Spleen (tissue), 13 donors: ENCODE results near the gene NUP37. TPM values are rescaled to one million over a fixed set of nuclear protein-coding genes. Genes with fewer than 3 reads are reported as not detected.
A peak's percentile ranks its signal among the peaks of the same experiment; 100 is the strongest.
"Not testable (repeated sequence)": the region's sequence is repeated elsewhere in the genome, so short reads cannot be mapped to it uniquely, and the experiment has no call there.

Experiments used
- DNase-seq: peaks from one replicate; pipeline ENCODE4 v3.0.0-alpha.2; 2020
- H3K27ac ChIP-seq, 8 donors: fragments of 200-600 bp; sonication (generic) in 7 of 8; 1 replicate in 4 of 8; 2 replicates in 4 of 8; pipeline versions ENCODE4 v1.5.0 to v1.8.0; 2016 to 2021; ENCODE audit warnings: inconsistent platforms in 4 of 8, mild to moderate bottlenecking in 4 of 8, moderate library complexity in 1 of 8
- H3K27me3 ChIP-seq, 7 donors: fragments of 200-600 bp; sonication (generic) in 6 of 7; replicated peaks in 1 of 7; 1 replicate in 4 of 7; 2 replicates in 3 of 7; pipeline versions ENCODE4 v1.5.0 to v1.8.0; 2016 to 2021; ENCODE audit warnings: inconsistent platforms in 3 of 7, mild to moderate bottlenecking in 1 of 7
- H3K36me3 ChIP-seq, 6 donors: fragments of 200-600 bp; sonication (generic) in 5 of 6; 1 replicate in 4 of 6; 2 replicates in 2 of 6; pipeline versions ENCODE4 v1.5.0 to v1.8.0; 2016 to 2021; ENCODE audit warnings: inconsistent platforms in 2 of 6
- H3K4me1 ChIP-seq, 6 donors: fragments of 200-600 bp; sonication (generic) in 5 of 6; 1 replicate in 3 of 6; 2 replicates in 3 of 6; pipeline versions ENCODE4 v1.5.0 to v1.8.0; 2016 to 2021; ENCODE audit warnings: inconsistent platforms in 3 of 6
- H3K4me3 ChIP-seq, 8 donors: fragments of 200-600 bp; sonication (generic) in 7 of 8; 1 replicate in 4 of 8; 2 replicates in 4 of 8; pipeline versions ENCODE4 v1.5.0 to v1.8.0; 2016 to 2021; ENCODE audit warnings: inconsistent platforms in 4 of 8, mild to moderate bottlenecking in 4 of 8, moderate library complexity in 2 of 8
- H3K9me3 ChIP-seq, 8 donors: fragments of 200-600 bp; sonication (generic) in 7 of 8; 1 replicate in 4 of 8; 2 replicates in 4 of 8; pipeline versions ENCODE4 v1.5.0 to v1.8.0; 2016 to 2021; ENCODE audit warnings: inconsistent platforms in 4 of 8
- POLR2A ChIP-seq, 3 donors: fragments of 450-650 bp; IDR thresholded peaks; one replicate each; pipeline ENCODE4 v1.5.1; 2017; ENCODE audit warnings: antibody characterized with exemption in 3 of 3, mild to moderate bottlenecking in 1 of 3
- POLR2AphosphoS5 ChIP-seq, 3 donors: sonication (generic); formaldehyde crosslinking; IDR thresholded peaks; one replicate each; pipeline ENCODE4 v1.5.1; 2017; ENCODE audit warnings: antibody characterized with exemption in 3 of 3
- WGBS, 5 donors: extraction: QIAGEN DNeasy Blood & Tissue Kit in 3 of 5; methylation state at CpG; one replicate each; pipeline versions ENCODE4 v1.1.5 to v1.1.7; 2013 to 2018; 5-methylcytosine and 5-hydroxymethylcytosine counted together
- intact Hi-C: fragments of 100-400 bp; cut with DNase I; formaldehyde crosslinking; loops from one replicate; pipeline ENCODE4 v1.15.0; 2023; ENCODE audit warnings: low total_unique reads
- long read RNA-seq, 2 donors: transcript quantifications; one replicate each; lab custom pipeline, GENCODE V29; 2026
- polyA plus RNA-seq, 3 donors: library from polyadenylated mRNA; stranded (reverse); fragments of 200-250 nt; gene quantifications; one replicate each; pipeline ENCODE4 v1.2.1, GENCODE V29; 2013
- total RNA-seq, 7 donors: library from RNA; depleted of rRNA in 3 of 7; stranded (reverse); fragments of >200 nt in 3 of 7; fragmentation: NEBNext Ultra II Directional in 4 of 7; extraction: Animal tissue kit (Norgen Biotek cat#: 25700) in 4 of 7; gene quantifications; one replicate each; pipeline versions ENCODE4 v1.1.0 to v1.2.1, GENCODE V29; 2016 to 2021
- TF ChIP-seq, protein P1 (sequence below), 11 experiments: fragments of 200-600 bp in 7 of 11; fragments of 450-650 bp in 4 of 11; sonication (generic) in 4 of 11; IDR thresholded peaks in 8 of 11; conservative IDR thresholded peaks in 3 of 11; 1 replicate in 7 of 11; 2 replicates in 4 of 11; pipeline versions ENCODE4 v1.4.0 to v1.8.0; 2016 to 2021; ENCODE audit warnings: antibody characterized with exemption in 11 of 11, inconsistent platforms in 4 of 11, mild to moderate bottlenecking in 1 of 11
- donor health status: healthy with polysubstance abuse.
- donor health status: DM: no; HTN: no; CAD: no; lungs with moderate emphysema.
- donor health status: DM: no; HTN: no; CAD: no.
- donor health status: Bipolar disorder and iron deficiency.
- donor health status: healthy.
- donor health status: DM: no; HTN: no; CAD: no.
- donor health status: DM: yes; HTN: yes; CAD: no.

NUP37 gene, protein sequence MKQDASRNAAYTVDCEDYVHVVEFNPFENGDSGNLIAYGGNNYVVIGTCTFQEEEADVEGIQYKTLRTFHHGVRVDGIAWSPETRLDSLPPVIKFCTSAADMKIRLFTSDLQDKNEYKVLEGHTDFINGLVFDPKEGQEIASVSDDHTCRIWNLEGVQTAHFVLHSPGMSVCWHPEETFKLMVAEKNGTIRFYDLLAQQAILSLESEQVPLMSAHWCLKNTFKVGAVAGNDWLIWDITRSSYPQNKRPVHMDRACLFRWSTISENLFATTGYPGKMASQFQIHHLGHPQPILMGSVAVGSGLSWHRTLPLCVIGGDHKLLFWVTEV
- total RNA-seq, result 10 to 100 TPM; 14.8 to 26.5 (median 19.2) TPM
- 10 to 100 TPM; 11.2 to 23.0 (median 18.1) TPM for polyA plus RNA-seq
- long read RNA-seq, donor 1, transcript NUP37-209 (10 exons, 2,372 nt), result major isoform, 7 of 21 reads
- long read RNA-seq, donor 1, partial matches to known transcripts, result 9 of 21 reads
- long read RNA-seq, donor 1, other reads (novel, unspliced or antisense), result 0 of 21 reads
- long read RNA-seq, donor 2, transcript NUP37-209 (10 exons, 2,372 nt), result major isoform, 10 of 10 reads
- long read RNA-seq, donor 2, partial matches to known transcripts, result 0 of 10 reads
- long read RNA-seq, donor 2, other reads (novel, unspliced or antisense), result 0 of 10 reads

DNA sequence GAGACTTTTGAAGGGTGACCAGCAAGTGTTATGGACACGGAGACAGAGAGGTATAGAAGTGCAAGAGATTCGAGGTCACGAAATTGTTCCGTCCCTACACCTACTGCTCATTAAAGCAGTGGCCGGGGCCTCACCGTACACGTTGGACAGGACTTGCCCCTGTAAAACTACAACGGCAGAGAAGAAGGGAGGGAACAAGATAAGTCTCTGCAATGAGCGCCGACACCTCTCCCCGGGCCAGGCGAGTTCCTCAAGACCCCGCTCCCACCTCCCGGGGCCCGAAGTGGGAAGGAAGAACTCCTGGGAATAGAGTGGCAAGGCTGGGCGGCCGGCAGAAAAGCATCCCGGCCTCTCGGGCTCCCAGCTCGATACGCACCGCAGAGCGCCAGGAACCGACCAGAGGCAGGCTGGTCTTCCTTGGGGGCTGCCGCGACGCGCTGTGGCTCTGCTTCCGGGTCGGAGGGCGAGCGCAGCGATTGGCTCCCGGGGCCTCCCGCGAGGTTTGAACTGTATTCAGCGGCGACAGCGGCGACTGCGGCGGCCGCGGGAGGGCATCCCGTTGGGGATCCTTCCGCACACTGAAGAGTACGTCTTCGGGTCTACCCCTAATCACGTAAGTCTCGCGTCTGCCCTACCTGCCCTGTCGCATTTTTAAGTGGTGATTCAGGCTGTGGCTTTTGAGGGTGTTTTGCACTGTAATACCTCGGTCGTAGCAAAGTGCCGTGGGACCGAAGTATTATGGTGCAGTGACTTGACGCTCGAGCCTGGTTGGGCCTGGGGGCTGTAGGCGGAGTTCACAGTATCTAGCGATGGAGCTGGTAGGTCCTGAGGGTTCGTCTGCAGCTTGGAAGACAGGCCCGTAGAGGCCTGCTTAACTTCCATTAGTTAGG, at the start of gene NUP37, which contains the start of gene PARPBP:
NUP37 (minus strand) TSS at position 441 of the 890 bp plus-strand sequence. CDS start 1,596 bp downstream, outside the sequence.
PARPBP (plus strand) TSS at position 510 of the 890 bp plus-strand sequence. CDS start 3,706 bp downstream, outside the sequence.
- Histone ChIP-seq H3K27me3 (no peaks in the 10 kb centered on the region), H3K36me3 (peaks cover 0 to 39% (median 20%) of the 10 kb centered on the region in 6 donors), H3K9me3 (no peaks in the 10 kb centered on the region), H3K4me1 (peaks cover 10 to 41% (median 23%) of the 10 kb centered on the region in 6 donors), H3K27ac (peak within 1 kb of the TSS; percentile 78 to 91 (median 86)), H3K4me3 (peak within 1 kb of the TSS; percentile 56 to 82 (median 70))
- intact Hi-C loops, result loop anchor here (10.0 kb wide), 1 partner anchor 55 kb away; the partner anchor contains the start of gene WASHC3
- whole genome bisulfite sequencing, 5 donors, result 0 to 1% (median 0%) methylated on average over 56 to 62 of the region's 62 CpGs
- peak; percentile 97 for DNase-seq
- TF ChIP-seq POLR2AphosphoS5 (IDR thresholded peaks at IDR 0.05) (peak; percentile 94 to 98 (median 95)), POLR2A (IDR thresholded peaks at IDR 0.05) (peak in 2 of 3 donors; percentile 41 to 72)
- TF ChIP-seq, protein P1, sequence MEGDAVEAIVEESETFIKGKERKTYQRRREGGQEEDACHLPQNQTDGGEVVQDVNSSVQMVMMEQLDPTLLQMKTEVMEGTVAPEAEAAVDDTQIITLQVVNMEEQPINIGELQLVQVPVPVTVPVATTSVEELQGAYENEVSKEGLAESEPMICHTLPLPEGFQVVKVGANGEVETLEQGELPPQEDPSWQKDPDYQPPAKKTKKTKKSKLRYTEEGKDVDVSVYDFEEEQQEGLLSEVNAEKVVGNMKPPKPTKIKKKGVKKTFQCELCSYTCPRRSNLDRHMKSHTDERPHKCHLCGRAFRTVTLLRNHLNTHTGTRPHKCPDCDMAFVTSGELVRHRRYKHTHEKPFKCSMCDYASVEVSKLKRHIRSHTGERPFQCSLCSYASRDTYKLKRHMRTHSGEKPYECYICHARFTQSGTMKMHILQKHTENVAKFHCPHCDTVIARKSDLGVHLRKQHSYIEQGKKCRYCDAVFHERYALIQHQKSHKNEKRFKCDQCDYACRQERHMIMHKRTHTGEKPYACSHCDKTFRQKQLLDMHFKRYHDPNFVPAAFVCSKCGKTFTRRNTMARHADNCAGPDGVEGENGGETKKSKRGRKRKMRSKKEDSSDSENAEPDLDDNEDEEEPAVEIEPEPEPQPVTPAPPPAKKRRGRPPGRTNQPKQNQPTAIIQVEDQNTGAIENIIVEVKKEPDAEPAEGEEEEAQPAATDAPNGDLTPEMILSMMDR (IDR thresholded peaks at IDR 0.05 in 8 of 11, conservative IDR thresholded peaks at IDR 0.05 in 3 of 11), result peak in 5 of 11 experiments; percentile 10 to 43 (median 37)

DNA sequence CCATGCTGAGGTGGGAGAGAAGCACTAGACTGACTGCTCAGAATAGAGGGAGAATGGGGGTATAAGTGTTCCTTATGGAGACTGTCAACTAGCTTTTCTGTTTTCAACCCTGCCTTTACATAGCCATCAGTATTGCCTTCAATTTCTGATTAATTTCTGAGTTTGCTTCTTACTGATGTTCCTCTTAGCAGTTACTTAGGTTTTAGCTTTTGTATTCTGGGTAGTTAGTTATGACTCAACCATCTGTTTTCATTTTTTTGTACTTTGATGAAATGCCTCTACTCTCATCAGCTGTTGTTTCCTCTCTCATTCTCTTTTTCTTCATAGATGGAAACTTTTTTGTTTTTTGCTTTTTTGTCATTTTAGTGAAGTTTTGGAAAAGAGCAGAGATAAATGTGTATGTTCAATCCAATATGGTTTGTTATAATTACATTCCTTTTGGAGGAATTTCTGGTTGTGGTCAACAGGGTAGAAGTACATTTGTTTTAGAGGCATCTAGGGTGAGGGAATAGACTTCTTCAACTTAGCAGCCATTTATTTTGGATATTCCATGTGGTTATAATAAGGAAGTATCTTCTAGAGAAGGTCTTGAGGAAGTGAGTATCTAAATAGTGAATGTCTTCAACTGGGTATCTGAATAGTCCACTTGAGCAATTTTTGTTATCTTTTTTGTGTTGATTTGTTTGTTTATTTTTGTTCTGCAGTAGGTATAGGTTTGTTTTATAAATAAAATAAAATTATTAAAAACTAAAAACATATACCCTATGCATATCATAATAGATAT, 48.1 kb upstream of the NUP37 start:
- Histone ChIP-seq H3K36me3 (no peaks in the 10 kb centered on the region), H3K27me3 (no peaks in the 10 kb centered on the region), H3K9me3 (no peaks in the 10 kb centered on the region), H3K4me3 (no peak overlapping the region), H3K4me1 (no peaks in the 10 kb centered on the region), H3K27ac (no peak overlapping the region)
- no peak for DNase-seq
- intact Hi-C loops, result loop anchor here (5.0 kb wide), 1 partner anchor 314 kb away; the partner anchor contains the start of gene IGF1
- TF ChIP-seq POLR2A (IDR thresholded peaks at IDR 0.05), result no peak
- TF ChIP-seq, protein P1 (IDR thresholded peaks at IDR 0.05 in 8 of 11, conservative IDR thresholded peaks at IDR 0.05 in 3 of 11), result no peak
- TF ChIP-seq POLR2AphosphoS5 (IDR thresholded peaks at IDR 0.05), result no peak

DNA sequence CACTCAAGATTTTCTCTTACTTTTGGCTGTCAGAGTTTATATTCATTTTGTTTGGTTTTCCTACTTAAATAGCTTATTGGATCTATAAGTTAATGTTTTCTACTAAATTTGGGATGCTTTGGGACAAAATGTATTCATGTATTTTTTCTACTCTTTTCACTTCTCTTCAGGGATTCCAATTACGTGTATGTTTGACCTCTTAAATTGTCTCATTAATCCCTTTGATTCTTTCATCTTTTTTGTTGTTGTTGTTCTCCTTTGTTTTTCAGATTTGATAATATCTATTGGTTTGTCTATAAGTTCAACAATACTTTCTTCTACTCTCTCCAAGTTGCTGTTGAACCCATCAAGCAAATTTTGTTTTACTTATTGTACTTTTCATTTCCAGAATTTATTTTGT, 43.5 kb upstream of the NUP37 start:
- Histone ChIP-seq H3K36me3 (no peaks in the 10 kb centered on the region), H3K27me3 (no peaks in the 10 kb centered on the region), H3K4me3 (no peak overlapping the region), H3K4me1 (no peaks in the 10 kb centered on the region), H3K9me3 (no peaks in the 10 kb centered on the region), H3K27ac (no peak overlapping the region)
- no peak for DNase-seq
- 90 to 100% (median 97%) methylated on average over 1 of the region's 1 CpG for WGBS, 5 donors
- TF ChIP-seq POLR2A (IDR thresholded peaks at IDR 0.05) (no peak), POLR2AphosphoS5 (IDR thresholded peaks at IDR 0.05) (no peak)
- TF ChIP-seq, protein P1 (IDR thresholded peaks at IDR 0.05 in 8 of 11, conservative IDR thresholded peaks at IDR 0.05 in 3 of 11), result no peak
- intact Hi-C loops, result no loop called here

DNA sequence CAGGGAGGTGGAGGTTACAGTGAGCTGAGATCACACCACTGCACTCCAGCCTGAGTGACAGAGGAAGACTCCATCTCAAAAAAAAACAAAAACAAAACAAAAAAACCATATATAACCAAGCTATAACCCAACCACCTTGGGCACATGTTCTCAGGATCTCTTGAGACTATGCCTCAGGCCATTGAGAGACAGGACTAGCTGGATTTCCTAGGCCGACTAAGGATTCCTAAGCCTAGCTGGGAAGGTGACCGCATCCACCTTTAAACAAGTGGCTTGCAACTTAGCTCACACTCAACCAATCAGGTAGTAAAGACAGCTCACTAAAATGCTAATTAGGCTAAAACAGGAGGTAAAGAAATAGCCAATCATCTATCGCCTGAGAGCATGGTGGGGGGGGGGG, 35.3 kb upstream of the NUP37 start:
- H3K27me3 ChIP-seq, intact Hi-C loops: not testable (repeated sequence)

DNA sequence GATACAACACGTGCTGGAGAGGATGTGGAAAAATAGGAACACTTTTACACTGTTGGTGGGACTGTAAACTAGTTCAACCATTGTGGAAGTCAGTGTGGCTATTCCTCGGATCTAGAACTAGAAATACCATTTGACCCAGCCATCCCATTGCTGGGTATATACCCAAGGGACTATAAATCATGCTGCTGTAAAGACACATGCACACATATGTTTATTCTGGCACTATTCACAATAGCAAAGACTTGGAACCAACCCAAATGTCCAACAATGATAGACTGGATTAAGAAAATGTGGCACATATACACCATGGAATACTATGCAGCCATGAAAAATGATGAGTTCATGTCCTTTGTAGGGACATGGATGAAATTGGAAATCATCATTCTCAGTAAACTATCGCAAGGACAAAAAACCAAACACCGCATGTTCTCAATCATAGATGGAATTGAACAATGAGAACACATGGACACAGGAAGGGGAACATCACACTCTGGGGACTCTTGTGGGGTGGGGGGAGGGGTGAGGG, 27.2 kb upstream of the NUP37 start:
- H3K27me3 ChIP-seq, DNase-seq, H3K27ac ChIP-seq, H3K4me1 ChIP-seq, H3K9me3 ChIP-seq, intact Hi-C loops, H3K4me3 ChIP-seq: not testable (repeated sequence)
- H3K36me3 ChIP-seq, result peaks cover 0 to 14% (median 0%) of the 10 kb centered on the region in 6 donors
- 94 to 99% (median 98%) methylated on average over 3 to 4 of the region's 4 CpGs for WGBS, 5 donors

More for the DNA sequence above, 35.3 kb upstream of the NUP37 start:
- not testable (repeated sequence) for DNase-seq, H3K27ac ChIP-seq, H3K4me3 ChIP-seq, H3K9me3 ChIP-seq, H3K4me1 ChIP-seq
- H3K36me3 ChIP-seq, result peaks cover 0 to 26% (median 0%) of the 10 kb centered on the region in 6 donors
- 96 to 100% (median 100%) methylated on average over 3 of the region's 3 CpGs for WGBS, 5 donors
